NCI-H226 (cell line): ENCODE results near the gene LONP1.
"Not testable (repeated sequence)": the region's sequence is repeated elsewhere in the genome, so short reads cannot be mapped to it uniquely, and the experiment has no call there.

Experiments used
- DNase-seq: peaks from one replicate; pipeline ENCODE4 v3.0.0-alpha.2; 2015

The LONP1 gene

DNA sequence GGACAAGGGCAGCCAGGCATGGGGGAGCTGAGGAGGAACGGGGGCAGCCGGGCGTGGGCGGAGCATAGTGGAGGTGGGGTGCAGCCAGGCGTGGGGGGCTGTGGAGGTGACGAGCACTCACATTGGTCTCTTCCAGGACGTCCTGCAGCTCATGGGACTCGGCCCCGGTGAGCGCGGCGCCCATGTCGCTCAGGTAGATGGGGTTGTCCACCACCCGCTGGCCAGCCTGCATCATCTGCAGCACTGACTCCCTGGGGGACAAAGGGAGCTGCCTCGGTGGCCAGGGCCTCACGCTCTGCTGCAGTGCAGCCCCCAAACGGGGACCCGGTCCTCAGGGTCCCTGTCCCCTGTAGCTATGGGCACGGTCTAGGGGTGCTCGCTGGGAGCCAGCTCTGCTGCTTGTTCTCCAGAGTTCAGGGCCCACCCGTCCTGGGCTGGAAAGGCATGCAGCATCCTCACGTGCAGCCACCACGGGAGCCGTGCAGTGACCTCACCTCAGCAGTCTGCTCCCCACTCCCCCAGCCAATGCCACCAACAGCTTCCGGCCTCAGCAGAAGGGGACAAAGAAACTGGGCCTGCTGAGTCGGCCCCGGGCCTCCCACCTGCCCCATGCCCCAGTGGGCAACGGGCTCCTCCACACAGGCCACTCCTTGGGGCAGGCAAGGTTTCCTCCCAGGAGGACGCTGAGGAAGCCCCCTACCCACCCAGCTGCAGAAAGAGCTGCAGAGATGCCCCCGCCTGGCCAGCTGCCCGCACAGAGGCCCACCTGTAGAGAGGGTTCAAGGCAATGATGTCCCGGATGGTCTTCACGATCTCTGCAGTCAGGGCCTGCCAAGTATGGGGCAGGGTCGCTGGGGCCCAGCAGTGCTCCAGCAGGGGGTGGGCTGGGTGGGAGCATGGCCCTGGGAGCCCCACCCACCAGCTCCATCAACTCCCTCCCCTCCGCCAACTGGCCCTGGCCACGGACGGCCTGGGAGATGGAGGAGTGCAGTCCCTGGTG is 12.1 kb downstream of the LONP1 start:
- no peak for DNase-seq

DNA sequence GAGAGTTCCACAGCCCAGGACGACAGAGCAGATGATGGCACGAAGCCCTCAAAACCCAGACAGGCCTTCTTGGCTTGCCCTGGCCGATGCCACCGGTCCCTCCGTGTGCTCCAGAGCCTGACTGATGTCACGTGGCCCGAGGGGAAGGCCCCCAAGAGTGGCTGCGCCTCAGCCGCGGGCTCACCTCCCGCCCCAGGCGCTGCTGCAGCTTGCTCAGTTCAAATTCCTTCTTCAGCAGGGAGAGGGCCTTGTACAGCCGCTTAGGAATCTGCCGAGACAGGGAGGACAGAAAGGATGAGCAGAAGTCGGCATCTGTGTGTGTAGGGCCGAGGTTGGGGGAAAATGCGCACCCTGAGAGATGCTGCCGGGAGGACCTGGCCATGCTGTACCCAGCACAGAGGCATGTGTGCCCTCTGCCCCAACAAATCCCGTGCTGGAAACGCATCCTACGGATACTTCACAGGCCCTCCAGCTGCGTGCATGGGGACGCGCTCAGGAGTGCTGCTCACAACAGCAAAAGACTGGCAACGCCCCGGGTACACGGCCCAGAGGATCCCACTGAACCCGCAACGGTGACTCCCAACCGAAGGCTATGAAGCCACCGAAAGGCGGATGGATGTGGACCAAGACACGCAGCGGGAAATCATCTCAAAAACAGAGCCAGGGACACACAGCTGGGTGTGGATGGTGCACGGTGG is 12.9 kb downstream of the LONP1 start:
- DNase-seq = no peak

DNA sequence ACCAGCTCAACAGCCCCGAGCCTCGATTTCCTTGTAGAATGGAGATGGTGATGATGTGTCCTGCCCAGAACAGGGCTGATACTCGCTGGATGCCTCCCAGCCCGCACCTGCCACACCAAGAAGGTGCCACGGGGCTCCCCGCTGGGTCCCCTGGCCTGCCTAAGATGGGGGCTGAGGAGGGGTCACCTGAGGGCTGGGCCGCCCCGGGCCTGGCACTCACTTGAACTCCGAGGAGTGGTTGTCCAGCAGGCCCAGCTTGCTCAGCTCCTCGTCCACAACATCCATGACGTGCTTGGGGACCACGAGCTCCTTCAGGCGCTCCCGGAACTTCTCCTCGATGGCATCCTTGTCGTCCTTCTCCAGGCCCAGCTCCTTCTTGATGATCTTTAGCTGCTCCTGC is 14.4 kb downstream of the LONP1 start:
- DNase-seq = no peak

DNA sequence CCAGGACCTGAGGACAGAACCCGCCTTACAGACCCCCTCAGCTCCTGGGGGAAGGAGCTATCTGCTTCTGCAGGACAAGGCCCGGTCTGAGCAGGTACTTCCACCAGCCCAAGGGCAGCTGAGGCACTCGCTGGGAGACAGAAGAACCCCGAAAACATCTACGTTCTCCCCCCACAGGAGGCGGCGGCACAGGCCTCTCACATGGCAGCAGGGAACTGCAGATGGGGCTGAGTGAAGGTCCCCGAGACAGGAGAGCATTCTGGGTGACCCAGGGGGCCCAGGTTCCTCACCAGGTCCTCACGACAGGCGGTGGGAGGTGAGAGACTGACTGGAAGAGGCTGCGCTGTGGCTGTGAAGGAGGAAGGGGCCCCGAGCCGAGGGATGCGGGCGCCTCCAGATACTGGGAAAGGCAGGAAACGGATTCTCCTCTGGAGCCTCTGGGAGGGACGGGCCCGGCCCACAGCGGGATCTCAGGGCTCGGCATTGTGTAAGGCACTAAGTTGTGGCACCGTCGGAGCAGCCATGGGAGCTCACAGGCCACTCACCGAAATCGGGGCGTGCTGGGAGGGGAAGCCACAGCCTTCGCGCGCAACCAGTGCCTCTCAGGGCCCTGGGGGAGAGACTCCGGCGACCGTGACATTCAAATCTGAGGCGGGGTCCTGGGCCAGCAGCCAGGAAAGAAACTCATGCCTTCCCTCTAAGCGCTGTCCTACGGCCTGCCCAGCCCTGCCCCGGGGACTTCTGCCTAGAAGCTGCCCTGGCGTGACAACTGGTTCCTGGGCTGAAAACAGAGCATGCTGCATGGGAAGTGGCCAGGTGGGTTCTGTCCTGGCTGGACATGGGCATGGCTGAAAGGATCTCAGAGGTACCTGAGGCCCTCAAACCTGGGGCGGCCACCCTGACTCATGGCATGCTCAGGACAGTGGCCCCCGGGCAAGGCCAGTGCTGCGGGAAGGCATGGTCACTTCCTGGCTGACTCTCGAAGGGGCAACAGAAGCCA is 15.8 kb downstream of the LONP1 start:
- no peak for DNase-seq

DNA sequence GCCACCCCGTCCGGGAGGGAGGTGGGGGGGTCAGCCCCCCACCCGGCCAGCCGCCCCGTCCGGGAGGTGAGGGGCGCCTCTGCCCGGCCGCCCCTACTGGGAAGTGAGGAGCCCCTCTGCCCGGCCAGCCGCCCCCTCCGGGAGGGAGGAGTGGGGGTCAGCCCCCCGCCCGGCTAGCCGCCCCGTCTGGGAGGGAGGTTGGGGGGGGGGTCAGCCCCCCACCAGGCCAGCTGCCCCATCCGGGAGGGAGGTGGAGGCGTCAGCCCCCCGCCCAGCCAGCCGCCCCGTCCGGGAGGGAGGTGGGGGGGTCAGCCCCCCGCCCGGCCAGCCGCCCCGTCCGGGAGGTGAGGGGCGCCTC is 17.9 kb downstream of the LONP1 start:
- DNase-seq = not testable (repeated sequence)

DNA sequence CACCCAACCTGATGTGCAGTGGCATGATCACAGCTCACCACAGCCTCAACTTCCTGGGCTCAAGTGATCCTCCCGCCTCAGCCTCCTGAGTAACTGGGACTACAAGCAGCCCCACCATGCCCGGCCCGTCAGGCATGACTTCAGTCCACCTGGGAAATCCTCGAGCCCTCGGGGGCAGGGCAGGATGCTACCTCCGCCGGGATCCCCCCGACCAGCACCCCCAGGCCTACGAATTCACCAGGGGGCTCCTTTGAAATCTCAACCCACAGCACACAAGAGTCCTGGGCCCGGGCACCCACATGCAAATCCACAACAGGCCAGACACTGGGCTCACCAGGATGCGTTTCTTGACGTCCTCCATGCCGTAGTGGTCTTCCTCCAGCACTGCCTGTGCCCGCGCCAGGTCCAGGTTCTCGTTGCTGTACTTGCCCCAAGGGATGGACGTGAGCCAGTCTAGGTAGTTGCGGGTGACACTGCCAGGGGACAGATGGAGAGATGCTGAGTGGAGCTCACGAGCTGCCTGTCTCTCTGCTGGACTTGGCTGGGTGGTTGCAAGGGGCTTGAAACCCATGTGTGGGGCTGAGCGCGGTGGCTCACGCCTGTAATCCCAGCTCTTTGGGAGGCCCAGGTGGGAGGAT is 19.4 kb downstream of the LONP1 start:
- DNase-seq = no peak

DNA sequence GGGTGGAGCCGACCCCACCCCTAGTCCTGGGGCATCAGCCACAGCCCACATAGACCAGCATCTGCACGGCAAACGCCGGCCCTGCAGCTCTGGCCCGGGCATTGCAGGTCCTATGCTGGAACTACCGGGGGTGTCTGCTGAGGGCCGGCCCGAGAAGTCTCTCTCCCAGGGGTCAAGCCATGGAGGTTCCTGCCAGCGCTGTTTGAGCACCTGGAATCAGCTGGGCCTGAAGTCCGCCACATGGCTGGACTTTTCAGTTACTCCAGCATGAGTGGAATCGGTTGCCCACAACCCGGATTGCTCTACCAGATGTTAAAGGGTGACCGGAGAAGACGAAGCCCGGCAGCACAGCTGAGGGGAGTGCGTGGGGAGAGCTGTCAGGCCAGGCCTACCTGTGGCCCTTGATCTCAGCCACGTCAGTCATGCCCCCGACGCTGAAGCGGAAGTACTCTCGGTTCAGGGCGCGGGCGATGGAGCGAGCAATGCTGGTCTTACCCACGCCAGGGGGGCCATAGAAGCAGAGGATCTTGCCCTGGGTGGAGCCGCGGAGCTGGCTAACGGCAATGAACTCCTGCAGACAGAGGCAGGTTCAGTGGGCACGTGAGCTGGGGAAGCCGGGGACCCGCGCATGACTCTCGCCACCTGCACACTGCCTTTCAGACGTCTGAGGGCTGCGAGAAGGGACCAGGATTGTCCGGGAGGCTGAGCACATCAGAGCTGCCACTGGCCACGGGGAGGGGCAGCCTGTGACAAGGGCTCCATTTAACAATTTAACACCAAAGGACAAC is 21.1 kb downstream of the LONP1 start:
- no peak for DNase-seq

DNA sequence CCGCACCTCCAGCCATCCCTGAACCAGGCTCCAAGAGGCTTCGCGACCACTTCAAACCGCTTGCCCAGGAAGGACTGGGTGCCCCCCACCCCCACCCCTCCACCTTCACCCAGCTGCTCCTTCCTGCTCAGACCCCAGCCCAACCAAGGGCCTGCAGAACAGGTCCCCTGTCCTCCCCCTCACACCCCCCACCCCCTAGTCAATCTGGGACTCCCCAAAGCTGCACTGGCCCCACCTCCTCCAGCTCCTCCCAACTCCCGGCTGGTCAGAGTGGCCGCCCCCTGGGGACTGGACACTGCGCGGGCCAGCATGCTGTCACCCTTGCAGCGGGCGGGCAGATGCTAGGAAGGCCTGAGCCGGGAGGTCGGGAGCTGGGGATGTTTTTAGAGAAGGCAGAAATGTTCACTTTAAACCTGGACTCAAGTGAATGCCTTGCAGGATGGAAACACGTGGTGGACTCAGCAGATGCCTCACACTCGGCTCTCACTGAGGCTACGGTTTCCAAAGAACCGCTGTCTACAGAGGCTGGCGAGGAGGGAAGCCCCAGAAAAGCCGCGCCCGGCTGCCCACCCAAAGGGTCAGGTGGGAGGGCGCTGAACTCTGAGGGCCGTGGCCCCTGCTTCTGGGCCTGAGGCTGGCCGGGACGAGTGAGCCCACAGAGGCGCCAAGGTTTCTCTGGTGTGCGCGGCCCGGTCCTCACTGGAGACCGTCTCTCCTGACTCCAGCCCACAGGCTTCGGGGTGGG is 21.9 kb downstream of the LONP1 start:
- DNase-seq = no peak

DNA sequence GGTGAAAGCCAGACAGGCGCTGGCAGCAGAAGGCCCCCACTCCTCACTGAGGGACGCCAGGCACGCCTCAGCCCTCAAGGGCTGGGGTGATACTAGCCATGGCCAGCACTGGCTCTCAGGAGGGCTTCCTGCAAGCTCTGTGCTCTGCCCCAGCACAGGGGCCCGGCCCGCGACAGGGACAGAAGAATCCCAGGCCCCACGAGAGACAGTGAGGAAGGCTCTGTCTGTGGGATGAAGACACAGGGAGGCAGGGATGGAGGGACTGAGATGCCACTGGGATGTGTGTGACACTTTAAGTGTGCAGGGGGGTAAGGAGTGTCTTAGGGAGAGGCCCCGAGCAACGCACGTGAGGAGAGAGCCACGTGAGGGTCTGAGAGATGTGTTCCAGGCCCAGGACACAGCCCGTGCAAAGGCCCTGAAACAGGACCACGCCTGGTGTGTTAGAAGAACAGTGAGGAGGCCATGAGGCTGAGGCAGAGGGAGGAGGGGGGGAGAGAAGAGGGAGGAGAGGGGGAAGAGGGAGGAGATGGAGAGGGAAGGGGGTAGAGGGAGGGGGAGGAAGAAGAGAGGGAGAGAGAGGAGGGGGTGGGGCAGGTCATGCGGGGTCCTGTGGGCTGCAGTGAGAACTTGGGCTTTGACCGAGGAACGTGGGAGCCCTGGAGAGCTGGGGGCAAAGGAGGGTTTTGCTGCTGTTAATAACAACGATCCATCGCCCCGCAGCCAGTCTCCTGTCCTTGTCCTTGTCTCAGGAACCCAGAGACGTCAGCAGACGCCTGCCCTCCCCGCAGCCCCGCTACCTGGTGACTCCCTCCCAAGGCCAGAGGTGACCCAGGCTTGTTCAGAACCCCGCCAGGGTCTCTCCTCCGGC is 22.7 kb downstream of the LONP1 start:
- peak; percentile 1 for DNase-seq

DNA sequence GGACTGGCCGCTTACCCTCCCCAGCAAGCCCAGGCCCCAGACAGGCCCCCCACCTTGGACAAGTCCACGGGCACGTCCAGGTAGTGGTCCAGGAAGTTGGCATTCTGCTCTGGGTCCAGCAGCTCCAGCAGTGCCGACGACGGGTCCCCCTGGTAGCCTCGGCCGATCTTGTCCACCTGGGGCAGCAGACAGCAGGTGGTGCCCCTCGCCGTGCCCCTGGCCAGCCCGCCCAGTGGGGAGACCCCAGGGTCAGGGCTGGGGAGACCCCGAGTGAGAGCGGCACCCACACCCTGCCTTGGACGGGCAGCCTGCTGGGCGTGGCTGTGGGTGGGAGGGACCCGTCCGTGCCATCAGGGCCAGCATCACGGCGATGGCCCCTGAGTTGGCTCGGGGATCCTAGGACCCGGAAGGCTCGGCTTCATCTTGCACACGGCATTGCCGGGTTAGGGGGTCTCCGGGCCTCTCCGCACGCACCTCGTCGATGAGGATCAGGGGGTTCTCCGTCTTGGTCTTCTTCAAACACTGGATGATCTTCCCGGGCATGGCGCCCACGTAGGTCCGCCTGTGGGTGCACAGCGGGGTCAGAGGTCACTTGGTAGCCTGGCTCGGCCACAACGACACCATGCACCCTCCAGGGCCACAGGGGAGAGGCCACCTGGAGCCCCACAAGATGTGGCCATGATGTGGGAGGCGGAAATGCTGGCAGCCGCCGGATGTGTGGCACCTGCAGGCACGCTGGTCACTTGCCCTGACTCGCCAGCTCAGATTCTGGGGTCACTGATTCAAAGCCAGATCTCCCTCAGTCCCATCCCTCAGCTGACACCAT is 23.5 kb downstream of the LONP1 start:
- DNase-seq = peak; percentile 2

DNA sequence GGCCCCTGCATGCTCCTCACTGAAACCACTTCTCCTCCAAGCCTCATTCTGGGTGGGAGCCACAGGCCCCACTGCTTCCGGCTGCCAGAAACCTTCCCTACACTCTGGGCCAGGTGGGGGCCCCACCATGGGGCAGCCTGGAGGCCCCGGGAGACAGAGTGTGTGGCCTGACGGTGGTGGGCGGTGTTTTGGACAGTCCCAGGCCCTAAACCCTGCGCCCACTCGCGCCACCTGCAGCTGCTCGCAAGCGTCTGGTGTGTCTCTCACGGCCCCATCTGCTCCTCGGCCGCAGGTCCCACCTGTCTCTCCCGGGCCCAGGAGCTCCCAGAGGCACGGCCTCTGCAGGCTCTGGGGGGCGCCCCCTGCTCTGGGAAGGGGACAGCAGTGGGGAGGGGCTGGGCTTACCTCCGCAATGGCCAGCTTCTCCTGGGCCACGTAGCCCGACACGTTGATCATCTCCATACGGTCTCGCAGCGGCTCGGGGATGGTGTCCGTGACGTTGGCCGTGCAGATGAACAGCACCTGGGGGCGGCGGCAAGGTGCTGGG is 24.2 kb downstream of the LONP1 start:
- no peak for DNase-seq

DNA sequence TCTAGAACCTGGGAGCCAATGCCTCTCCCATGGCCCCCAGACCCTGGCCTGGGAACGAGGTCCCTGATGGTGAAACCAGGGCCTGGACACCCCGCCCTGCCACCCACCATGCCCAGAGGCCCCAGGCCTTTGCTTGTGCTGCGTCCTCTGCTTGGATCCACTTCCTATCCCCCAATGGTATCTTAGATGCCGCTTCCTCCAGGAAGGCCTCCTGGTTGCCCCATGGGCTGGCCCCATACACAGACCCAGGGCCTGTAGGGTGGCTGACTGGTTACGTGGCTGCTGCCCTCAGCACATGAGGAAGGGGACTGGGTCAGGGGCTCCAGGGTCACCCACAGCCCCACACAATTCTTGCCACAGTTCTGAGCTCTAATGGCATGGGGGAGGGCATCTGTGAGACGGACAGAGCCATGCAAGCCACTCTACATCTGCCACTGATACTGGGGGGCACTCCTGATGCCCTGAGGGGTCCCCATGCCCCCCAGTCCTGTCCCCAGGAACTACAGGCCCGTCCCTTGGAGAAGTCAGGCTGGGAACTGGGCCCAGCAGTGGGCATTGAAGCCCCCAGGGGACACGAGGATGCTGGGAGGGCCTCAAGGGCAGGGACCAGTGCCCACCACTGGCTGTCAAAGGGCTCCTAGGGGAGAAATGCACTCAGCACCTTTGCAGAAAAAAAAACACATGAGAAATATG is 24.8 kb downstream of the LONP1 start:
- no peak for DNase-seq

DNA sequence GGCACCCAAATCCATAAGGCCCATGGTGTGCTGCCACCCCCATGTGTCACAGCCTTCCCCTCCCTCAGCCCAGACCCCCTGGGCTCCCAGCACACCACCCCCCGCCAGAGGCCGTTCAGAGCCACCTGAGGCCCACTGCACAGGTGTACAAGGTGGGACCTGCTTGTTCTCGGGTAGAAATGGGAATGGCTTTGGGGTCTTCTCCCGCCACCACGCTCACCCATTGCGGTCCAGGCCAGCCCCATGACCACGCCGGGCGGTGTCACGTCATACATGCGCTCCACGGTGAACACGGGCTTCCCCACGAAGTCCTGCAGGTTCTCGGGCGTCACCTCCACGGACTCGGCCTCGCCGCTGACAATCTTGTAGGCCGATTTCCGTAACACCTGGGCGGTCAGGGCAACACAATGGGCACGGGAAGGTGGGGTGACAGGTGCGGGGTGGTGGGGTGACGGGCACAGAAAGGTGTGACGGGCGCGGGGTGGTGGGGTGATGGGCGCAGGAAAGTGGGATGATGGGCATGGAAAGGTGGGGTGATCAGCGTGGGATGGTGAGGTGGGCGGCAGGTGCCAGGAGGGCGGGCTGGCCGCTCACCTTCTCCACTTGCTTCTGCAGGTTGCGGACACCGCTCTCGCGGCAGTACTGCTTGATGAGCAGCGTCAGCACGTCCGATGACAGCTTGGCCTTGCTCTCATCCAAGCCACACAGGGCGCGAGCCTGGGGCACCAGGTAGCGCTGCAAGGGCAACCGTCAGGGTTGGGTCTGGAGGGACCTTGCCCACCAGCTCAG is 25.6 kb downstream of the LONP1 start:
- DNase-seq = no peak

DNA sequence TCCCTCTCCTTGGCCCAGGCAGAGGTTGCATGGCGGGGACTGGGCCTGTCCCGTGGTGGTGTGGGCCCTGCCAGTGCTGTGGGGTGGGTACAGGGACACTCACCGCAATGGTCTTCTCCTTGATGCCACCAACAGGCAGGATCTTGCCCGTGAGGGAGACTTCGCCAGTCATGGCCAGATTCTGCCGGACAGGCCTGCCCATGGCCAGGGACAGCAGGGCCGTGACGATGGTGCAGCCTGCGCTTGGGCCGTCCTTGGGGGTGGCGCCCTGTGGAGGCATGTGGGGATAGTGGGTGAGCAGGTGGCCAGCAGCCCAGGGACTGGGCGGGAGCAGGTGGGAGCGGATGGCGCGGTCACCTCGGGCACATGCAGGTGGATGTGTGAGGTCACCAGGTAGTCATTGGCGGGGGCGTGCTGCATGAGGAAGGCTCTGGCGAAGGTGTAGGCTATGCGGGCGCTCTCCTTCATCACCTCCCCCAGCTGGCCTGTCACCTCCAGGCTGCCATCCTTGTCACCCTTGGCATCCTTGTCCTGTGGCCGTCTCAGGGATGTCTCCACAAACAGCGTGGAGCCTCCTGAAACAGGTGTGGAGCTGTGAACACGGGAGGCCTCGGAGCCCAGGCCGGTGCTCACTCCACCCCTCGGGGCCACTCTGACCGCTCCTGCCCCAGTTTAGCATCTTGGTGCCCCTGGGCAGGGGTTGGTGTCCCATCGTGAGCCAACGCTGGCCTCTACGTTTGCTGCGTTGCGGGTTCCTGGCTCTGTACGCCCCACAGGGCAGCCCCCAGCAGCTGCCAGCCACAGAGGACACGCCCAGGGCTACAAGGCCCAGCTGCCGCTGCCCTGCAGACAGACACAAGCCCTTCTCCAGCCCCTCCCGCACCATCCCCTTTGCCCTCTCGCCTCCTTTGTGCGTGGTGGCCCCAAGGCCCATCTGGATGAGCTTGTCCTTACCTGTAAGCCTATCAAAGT is 26.5 kb downstream of the LONP1 start:
- DNase-seq = no peak

DNA sequence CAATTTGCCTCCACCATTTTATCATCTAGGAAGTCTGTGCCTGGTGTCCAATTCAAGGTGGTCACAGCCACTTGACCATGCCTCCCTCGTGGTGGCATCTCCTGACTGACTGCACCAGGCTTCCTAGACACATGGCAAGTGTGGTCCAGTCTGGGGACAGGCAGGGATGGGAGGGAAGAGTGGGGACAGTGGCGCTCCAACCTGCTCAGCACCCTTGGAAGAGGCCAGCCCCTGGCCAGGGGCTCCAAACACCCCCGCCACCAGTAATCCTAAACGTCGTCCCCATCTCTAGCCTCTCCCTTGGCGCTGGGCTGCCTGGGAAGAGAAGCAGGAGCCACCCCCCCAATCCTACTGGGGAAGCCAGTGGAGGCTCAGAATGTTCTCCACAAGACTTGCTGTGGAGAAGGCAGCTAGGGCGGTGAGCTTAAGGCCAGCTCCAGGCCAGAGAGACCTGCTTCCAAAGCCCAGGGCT is 27.2 kb downstream of the LONP1 start:
- no peak for DNase-seq
